SK-N-MC (cell line): ENCODE data around the gene CZIB.

Source experiments
- DNase-seq: peaks from one replicate; pipeline ENCODE4 v3.0.0-alpha.2; 2011; ENCODE audit warnings: low read depth, low spot score
- H3K27ac ChIP-seq: fragments of 200-600 bp; sonication (generic); 2 replicates; pipeline ENCODE4 v1.5.1; 2016; ENCODE audit warnings: mixed run types
- H3K36me3 ChIP-seq: fragments of 200-600 bp; sonication (generic); 2 replicates; pipeline ENCODE4 v1.6.1; 2017; ENCODE audit warnings: antibody characterized with exemption, low read length, mixed read lengths; ENCODE audit not compliant: insufficient read depth
- H3K4me3 ChIP-seq: fragments of 200-600 bp; sonication (generic); 2 replicates; pipeline ENCODE4 v1.5.1; 2016
- H3K9ac ChIP-seq: fragments of 200-600 bp; sonication (generic); 2 replicates; pipeline ENCODE4 v1.8.0; 2017; ENCODE audit warnings: mixed run types, mixed read lengths; ENCODE audit not compliant: insufficient read length
- H3K9me3 ChIP-seq: fragments of 200-600 bp; sonication (generic); 2 replicates; pipeline ENCODE4 v1.6.1; 2017; ENCODE audit warnings: low read depth, mild to moderate bottlenecking, antibody characterized with exemption, low read length, moderate library complexity, mixed read lengths
- EZH2 ChIP-seq: fragments of 200-600 bp; sonication (generic); IDR thresholded peaks from one replicate; pipeline ENCODE4 v1.6.1; 2017; ENCODE audit warnings: antibody characterized with exemption
- FOXP2 ChIP-seq: optimal IDR thresholded peaks from 2 replicates; pipeline ENCODE3; 2011; ENCODE audit warnings: mild to moderate bottlenecking, moderate library complexity; ENCODE audit not compliant: insufficient read depth; ENCODE audit errors: extremely low read length, control extremely low read depth
- POLR2AphosphoS5 ChIP-seq: IDR thresholded peaks from 2 replicates; pipeline ENCODE4 v1.6.1; 2012; ENCODE audit warnings: mild to moderate bottlenecking, low read depth, low read length, borderline replicate concordance

CZIB gene

GRCh38 chr1:53176452-53177208 lies 43.8 kb downstream of the CZIB start:
- DNase-seq = no peak
- H3K4me3 ChIP-seq = no peak overlapping the region
- TF ChIP-seq FOXP2 (no peak), POLR2AphosphoS5 (no peak), EZH2 (no peak)
- no peak overlapping the region for H3K27ac ChIP-seq
- no peak overlapping the region for H3K9ac ChIP-seq
- H3K9me3 ChIP-seq = no peaks in the 10 kb centered on the region
- H3K36me3 ChIP-seq = no peaks in the 10 kb centered on the region

GRCh38 chr1:53174971-53175913 lies 45.2 kb downstream of the CZIB start:
- H3K9ac ChIP-seq = no peak overlapping the region
- TF ChIP-seq EZH2 (no peak), FOXP2 (no peak), POLR2AphosphoS5 (no peak)
- H3K36me3 ChIP-seq = no peaks in the 10 kb centered on the region
- no peak overlapping the region for H3K4me3 ChIP-seq
- no peak for DNase-seq
- no peak overlapping the region for H3K27ac ChIP-seq
- H3K9me3 ChIP-seq = no peaks in the 10 kb centered on the region

GRCh38 chr1:53172426-53173128 lies 47.9 kb downstream of the CZIB start:
- H3K9ac ChIP-seq = no peak overlapping the region
- no peak for TF ChIP-seq POLR2AphosphoS5

GRCh38 chr1:53166912-53167311 lies 53.5 kb downstream of the CZIB start:
- no peaks in the 10 kb centered on the region for H3K9me3 ChIP-seq
- H3K9ac ChIP-seq = no peak overlapping the region
- no peak for TF ChIP-seq EZH2
- no peak for TF ChIP-seq FOXP2
- TF ChIP-seq POLR2AphosphoS5 = no peak
- DNase-seq = no peak
- no peaks in the 10 kb centered on the region for H3K36me3 ChIP-seq
- H3K4me3 ChIP-seq = no peak overlapping the region
- H3K27ac ChIP-seq = no peak overlapping the region

More at GRCh38 chr1:53172426-53173128, 47.9 kb downstream of the CZIB start:
- Histone ChIP-seq H3K27ac (no peak overlapping the region), H3K4me3 (no peak overlapping the region), H3K36me3 (no peaks in the 10 kb centered on the region), H3K9me3 (no peaks in the 10 kb centered on the region)
- no peak for DNase-seq

- Histone ChIP-seq H3K9me3 (no peaks in the 10 kb centered on the region), H3K9ac (no peak overlapping the region), H3K36me3 (no peaks in the 10 kb centered on the region), H3K27ac (no peak overlapping the region), H3K4me3 (no peak overlapping the region)
- no peak for TF ChIP-seq FOXP2
- no peak for TF ChIP-seq EZH2
- TF ChIP-seq POLR2AphosphoS5 = no peak
- DNase-seq = no peak
Measured at GRCh38 chr1:53166366-53166765, 54.1 kb downstream of the CZIB start.

- DNase-seq = no peak
- TF ChIP-seq FOXP2 (no peak), POLR2AphosphoS5 (no peak), EZH2 (no peak)
- no peaks in the 10 kb centered on the region for H3K9me3 ChIP-seq
- no peak overlapping the region for H3K27ac ChIP-seq
- H3K9ac ChIP-seq = no peak overlapping the region
- no peak overlapping the region for H3K4me3 ChIP-seq
- no peaks in the 10 kb centered on the region for H3K36me3 ChIP-seq
Measured at GRCh38 chr1:53165408-53165961, 54.9 kb downstream of the CZIB start.
